Epidermal melanocyte (primary cell): Measurements from ENCODE around the gene OR10J4.
"Not testable (repeated sequence)": the region's sequence is repeated elsewhere in the genome, so short reads cannot be mapped to it uniquely, and the experiment has no call there.

Source experiments
- DNase-seq: peaks from one replicate; pipeline ENCODE4 v3.0.0; 2011; ENCODE audit warnings: low spot score; ENCODE audit not compliant: insufficient read length

OR10J4 gene

GRCh38 chr1:159431904-159432303, at the start of gene OR10J4:
Gene OR10J4, plus strand, starts transcription at chr1:159432204.
- DNase-seq = no peak

GRCh38 chr1:159406821-159407220, 25.2 kb upstream of the OR10J4 start:
- no peak for DNase-seq

GRCh38 chr1:159408862-159409400, 23.1 kb upstream of the OR10J4 start:
- no peak for DNase-seq

- no peak for DNase-seq
These were observed 10.2 kb upstream of the OR10J4 start for GRCh38 chr1:159421821-159422220.

- no peak for DNase-seq
These were observed 3.5 kb upstream of the OR10J4 start for GRCh38 chr1:159428536-159428935.

- no peak for DNase-seq
These were observed 2.7 kb upstream of the OR10J4 start for GRCh38 chr1:159429074-159429861.

GRCh38 chr1:159430985-159431384, 1.0 kb upstream of the OR10J4 start:
- DNase-seq = no peak

GRCh38 chr1:159436469-159436868, 4.5 kb downstream of the OR10J4 start:
- DNase-seq = no peak

GRCh38 chr1:159439422-159439821, 7.4 kb downstream of the OR10J4 start, which contains the start of gene OR10J1:
Gene OR10J1, plus strand, starts transcription at chr1:159439722. Its CDS starts 70 bp downstream, at chr1:159439792.
- DNase-seq = no peak

- no peak for DNase-seq
These were observed 9.4 kb downstream of the OR10J4 start for GRCh38 chr1:159441360-159441759.

- no peak for DNase-seq
These were observed 10.4 kb downstream of the OR10J4 start for GRCh38 chr1:159442428-159442827.

- DNase-seq = no peak
These were observed 11.2 kb downstream of the OR10J4 start for GRCh38 chr1:159443066-159443750.

- no peak for DNase-seq
These were observed 12.5 kb downstream of the OR10J4 start for GRCh38 chr1:159444511-159444910.

GRCh38 chr1:159448181-159448580, 16.2 kb downstream of the OR10J4 start:
- no peak for DNase-seq

GRCh38 chr1:159449605-159450004, 17.6 kb downstream of the OR10J4 start:
- DNase-seq = not testable (repeated sequence)

GRCh38 chr1:159459551-159459950, 27.5 kb downstream of the OR10J4 start:
- DNase-seq = no peak

GRCh38 chr1:159465191-159465603, 33.2 kb downstream of the OR10J4 start:
- no peak for DNase-seq

GRCh38 chr1:159468321-159468720, 36.3 kb downstream of the OR10J4 start:
- no peak for DNase-seq

GRCh38 chr1:159469921-159470533, 38.0 kb downstream of the OR10J4 start:
- DNase-seq = no peak

- DNase-seq = no peak
These were observed 41.3 kb downstream of the OR10J4 start for GRCh38 chr1:159473335-159473734.

- no peak for DNase-seq
These were observed 42.9 kb downstream of the OR10J4 start for GRCh38 chr1:159474926-159475325.
